ENCODE results near the gene C19orf53. TPM values are rescaled to one million over a fixed set of nuclear protein-coding genes. Genes with fewer than 3 reads are reported as not detected.

The C19orf53 gene
- total and polyA plus RNA-seq, 2 donors (not counting 3 experiments of a cell fraction or from before 2014, with no cell fraction given): 113 to 239 TPM

DNA sequence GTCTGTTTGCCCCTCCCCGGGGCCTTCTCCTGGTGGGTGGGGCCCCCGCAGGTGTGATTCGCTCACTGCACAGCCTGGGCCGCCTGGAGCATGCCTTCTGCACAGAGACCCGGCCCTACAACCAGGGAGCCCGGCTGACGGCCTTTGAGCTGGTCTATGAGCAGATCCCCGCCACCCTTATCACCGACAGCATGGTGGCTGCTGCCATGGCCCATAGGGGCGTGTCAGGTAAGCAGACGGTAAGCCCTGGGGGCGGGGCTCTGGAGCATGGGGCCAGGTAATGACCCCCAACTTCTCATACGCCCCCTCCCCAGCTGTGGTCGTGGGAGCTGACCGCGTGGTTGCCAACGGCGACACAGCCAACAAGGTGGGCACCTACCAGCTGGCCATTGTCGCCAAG lies 5.7 kb upstream of the C19orf53 start:
- DNase-seq (ENCODE audit: low read depth, low spot score) (no peak), FAIRE-seq (no peak)
- no peaks in the 10 kb centered on the region for H4K20me1 ChIP-seq (replicated peaks; ENCODE audit: control insufficient read depth, extremely low read depth, insufficient read depth, low read length)
- peaks cover 6 to 21% of the 10 kb centered on the region in 2 experiments for H3K36me3 ChIP-seq (ENCODE audit: control insufficient read depth in 2 of 2, extremely low read depth in 1 of 2, insufficient read depth in 2 of 2, low read length in 2 of 2)
- intact Hi-C loops (cut with micrococcal nuclease): no loop called here
- TF ChIP-seq MYC (IDR thresholded peaks at IDR 0.05; ENCODE audit: low read depth, low read length) (no peak), CTCF (IDR thresholded peaks at IDR 0.05; ENCODE audit: extremely low read depth in 1 of 2, insufficient read depth in 1 of 2, low read depth in 1 of 2, low read length in 2 of 2) (no peak), JUN (IDR thresholded peaks at IDR 0.05; ENCODE audit: borderline replicate concordance, insufficient read depth, insufficient read length, low read depth) (no peak), FOS (IDR thresholded peaks at IDR 0.05; ENCODE audit: borderline replicate concordance, insufficient read depth, low read length) (no peak), POLR2A (IDR thresholded peaks at IDR 0.05; ENCODE audit: low read depth, low read length) (no peak), GATA2 (IDR thresholded peaks at IDR 0.05; ENCODE audit: insufficient read depth, insufficient read length, low read depth, low read length) (no peak), EZH2 (IDR thresholded peaks at IDR 0.05; ENCODE audit: borderline replicate concordance, low read depth, low read length, severe bottlenecking) (no peak), POLR2AphosphoS5 (IDR thresholded peaks at IDR 0.05; ENCODE audit: insufficient read depth, low read depth, low read length) (no peak)
- TF ChIP-seq, protein P1, sequence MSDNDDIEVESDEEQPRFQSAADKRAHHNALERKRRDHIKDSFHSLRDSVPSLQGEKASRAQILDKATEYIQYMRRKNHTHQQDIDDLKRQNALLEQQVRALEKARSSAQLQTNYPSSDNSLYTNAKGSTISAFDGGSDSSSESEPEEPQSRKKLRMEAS (IDR thresholded peaks at IDR 0.05; ENCODE audit: insufficient read depth, insufficient read length): no peak
- dilution Hi-C loops (cut with MboI; ENCODE audit: extremely low pct_ligation_motif_present, low sequenced_read_pairs): no loop called here
- no peak overlapping the region for H3K4me3 ChIP-seq (replicated peaks in 1 of 3; ENCODE audit: insufficient read depth in 1 of 3, low read depth in 1 of 3, low read length in 3 of 3)
- POLR2A ChIA-PET: no interaction called here
- CTCF ChIA-PET: no interaction called here
- no TSS peak for BruUV-seq (replicated peaks)
- no peak overlapping the region for H2AFZ ChIP-seq (ENCODE audit: low read depth, low read length)
- H3K27me3 ChIP-seq (ENCODE audit: control insufficient read depth in 2 of 2, insufficient read depth in 2 of 2, low read length in 2 of 2): no peaks in the 10 kb centered on the region
- H3K9me1 ChIP-seq (replicated peaks; ENCODE audit: control insufficient read depth, extremely low read depth, insufficient read depth, low read length): no peaks in the 10 kb centered on the region
- H3K79me2 ChIP-seq (ENCODE audit: control insufficient read depth, insufficient read depth, low read length): peaks cover 23% of the 10 kb centered on the region
- H3K4me2 ChIP-seq (ENCODE audit: insufficient read depth, low read length): no peak overlapping the region
- H3K27ac ChIP-seq (ENCODE audit: insufficient read depth, low read depth, low read length): no peak overlapping the region
- H3K9ac ChIP-seq (replicated peaks; ENCODE audit: extremely low read depth, insufficient read depth, low read length): no peak overlapping the region
- peaks cover 12% of the 10 kb centered on the region for H3K4me1 ChIP-seq (ENCODE audit: control insufficient read depth, extremely low read depth, insufficient read depth, low read length)
- no peaks in the 10 kb centered on the region for H3K9me3 ChIP-seq (replicated peaks; ENCODE audit: control insufficient read depth, insufficient read depth, low read length)
